GM12874 (cell line): Measurements from ENCODE around the gene EFNB1.

Source experiments
- CTCF ChIP-seq: IDR thresholded peaks from 2 replicates; pipeline ENCODE4 v1.5.1; 2011; ENCODE audit warnings: low read depth, mild to moderate bottlenecking, control low read depth, low read length, moderate library complexity; ENCODE audit not compliant: insufficient read depth

Gene EFNB1

DNA sequence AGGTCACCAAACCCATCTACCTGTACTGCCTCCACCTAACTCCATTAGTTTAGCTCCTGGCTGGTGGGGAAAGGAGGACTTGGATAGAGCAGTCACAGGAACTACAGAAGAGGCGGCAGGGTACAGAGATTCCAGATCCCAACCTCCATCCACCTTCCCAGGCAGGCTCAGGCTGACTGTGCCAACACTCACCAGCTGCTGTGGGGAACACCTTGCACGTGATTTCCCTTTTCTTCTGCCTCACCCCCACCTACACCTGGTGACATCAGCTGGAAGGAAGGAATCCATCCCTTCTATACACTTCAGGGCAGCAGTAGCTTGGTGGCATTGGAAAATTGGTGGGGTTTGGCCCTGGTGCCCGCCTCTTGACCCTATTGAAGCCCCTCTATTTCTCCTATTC is 41.5 kb downstream of the EFNB1 start:
- TF ChIP-seq CTCF = no peak

DNA sequence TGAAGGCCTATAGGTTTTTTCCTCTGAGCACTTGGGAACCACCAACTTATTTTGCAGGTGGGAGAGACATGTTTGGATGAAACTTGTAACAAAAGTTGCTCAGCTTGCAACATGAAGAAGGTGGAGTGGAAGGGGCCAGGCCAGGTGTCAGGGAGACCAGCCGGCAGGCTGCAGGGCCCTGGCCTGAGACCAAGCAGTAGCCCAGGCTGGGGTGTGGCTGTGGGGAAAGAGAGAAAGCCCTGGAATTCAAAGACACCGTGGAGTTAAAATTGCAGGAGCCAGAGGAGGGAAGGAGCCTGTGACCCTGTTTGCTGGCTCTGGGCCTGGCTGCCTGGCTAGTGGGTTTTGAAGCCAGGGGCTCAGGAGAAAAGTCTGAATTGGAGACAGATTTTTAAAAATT is 43.4 kb downstream of the EFNB1 start:
- TF ChIP-seq CTCF = no peak

DNA sequence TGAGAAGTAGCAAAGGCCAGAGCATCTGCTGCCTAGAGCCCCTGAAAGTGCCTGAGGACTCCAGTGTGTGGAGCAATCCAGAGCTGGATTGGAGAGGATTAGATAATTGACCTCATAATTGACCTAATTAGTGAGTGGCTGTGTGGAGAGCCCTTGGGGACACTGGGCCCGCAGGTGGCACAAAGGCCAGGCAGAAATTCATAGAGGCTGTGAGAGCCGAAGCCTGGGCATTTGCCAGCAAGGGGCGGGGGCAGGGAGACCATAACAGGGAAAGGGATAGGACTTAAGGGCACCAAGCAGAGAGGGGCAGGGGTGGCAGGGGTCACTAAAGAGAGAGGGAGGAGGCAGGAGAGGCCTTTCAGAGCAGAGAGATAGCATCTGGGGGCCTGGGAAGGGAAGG is 45.3 kb downstream of the EFNB1 start:
- no peak for TF ChIP-seq CTCF

- TF ChIP-seq CTCF = no peak
Observed at GRCh38 chrX:68876731-68877130, 47.9 kb downstream of the EFNB1 start.

DNA sequence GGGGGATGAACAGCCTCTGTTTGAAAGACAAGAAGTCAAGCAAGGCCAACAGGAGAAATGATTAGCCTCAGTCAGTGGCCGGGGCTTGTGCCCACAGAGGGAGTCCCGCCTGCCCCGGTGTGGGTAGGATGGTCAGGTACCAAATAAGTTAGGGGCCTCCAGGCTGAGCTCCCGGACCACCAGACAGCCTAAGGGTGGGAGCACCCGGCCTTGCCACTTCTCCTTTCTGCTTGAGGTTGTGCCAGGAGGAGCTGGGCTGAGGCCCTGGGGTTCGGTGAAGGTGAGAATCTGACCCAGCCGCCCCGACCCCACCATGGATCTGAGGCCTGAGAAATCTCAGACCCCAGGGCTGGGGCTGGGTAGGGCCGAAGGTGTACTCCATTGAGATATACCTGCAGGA is 48.8 kb downstream of the EFNB1 start:
- TF ChIP-seq CTCF = no peak

- TF ChIP-seq CTCF = no peak
Observed at GRCh38 chrX:68878977-68879645, 50.3 kb downstream of the EFNB1 start.

DNA sequence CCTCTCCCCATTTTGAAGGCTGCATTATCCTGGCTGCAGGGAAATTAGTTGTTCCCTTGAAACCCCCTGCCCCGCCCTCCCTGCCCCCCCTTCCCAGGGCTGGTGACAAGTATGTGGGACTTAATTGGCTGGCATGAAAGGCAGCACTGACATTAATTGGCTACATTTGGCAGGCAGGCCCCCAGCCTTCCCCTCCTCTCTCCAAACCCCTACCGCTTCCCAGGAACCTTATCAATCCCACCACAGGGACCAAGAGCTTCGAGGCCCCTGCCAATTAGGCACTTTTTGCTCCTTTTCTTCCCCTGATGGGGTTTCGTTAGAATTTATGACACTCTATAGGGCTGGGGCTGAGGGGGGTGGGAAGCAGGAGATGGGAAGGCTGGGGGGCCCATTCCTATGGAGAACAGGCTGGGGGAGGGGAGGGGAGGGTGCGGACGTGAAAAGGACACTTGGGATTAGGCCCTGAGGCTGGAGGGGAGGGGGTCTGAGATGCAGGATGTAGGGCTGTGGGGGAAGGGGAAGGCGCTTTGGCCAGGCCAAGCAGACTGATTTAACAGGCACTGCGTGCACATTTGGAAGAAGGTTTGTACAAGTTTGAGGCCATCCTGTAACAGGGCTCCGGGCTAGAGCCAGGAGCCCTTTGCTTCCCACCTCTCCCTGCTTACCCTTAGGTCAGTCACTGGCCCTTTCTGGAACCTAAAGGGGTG is 52.2 kb downstream of the EFNB1 start:
- no peak for TF ChIP-seq CTCF
